GM12891 (cell line): Measurements from ENCODE around the gene PBX2.
"Not testable (repeated sequence)": the region's sequence is repeated elsewhere in the genome, so short reads cannot be mapped to it uniquely, and the experiment has no call there.

ENCODE experiments used
- DNase-seq: peaks from one replicate; pipeline ENCODE4 v3.0.0; 2011; ENCODE audit warnings: low spot score; ENCODE audit not compliant: insufficient read length
- FAIRE-seq: peaks from 2 replicates; lab custom pipeline; 2011; peaks lifted over from hg19 to GRCh38; lab: Jason Lieb, UNC
- PAX5 ChIP-seq: IDR thresholded peaks from 2 replicates; pipeline ENCODE4 v1.6.1; 2011; ENCODE audit warnings: low read length, moderate library complexity, mild to moderate bottlenecking; ENCODE audit not compliant: insufficient read depth, severe bottlenecking
- POLR2A ChIP-seq: IDR thresholded peaks from 2 replicates; pipeline ENCODE4 v1.6.1; 2011; ENCODE audit warnings: low read depth, low read length, control low read depth
- POLR2AphosphoS5 ChIP-seq: IDR thresholded peaks from 2 replicates; pipeline ENCODE4 v1.6.1; 2011; ENCODE audit warnings: low read depth, low read length, control low read depth
- POU2F2 ChIP-seq: IDR thresholded peaks from 2 replicates; pipeline ENCODE4 v1.6.1; 2011; ENCODE audit warnings: low read depth, mild to moderate bottlenecking, control low read depth, low read length, moderate library complexity
- SPI1 ChIP-seq: IDR thresholded peaks from 2 replicates; pipeline ENCODE4 v1.6.1; 2011; ENCODE audit warnings: low read depth, low read length, control low read depth
- TAF1 ChIP-seq: IDR thresholded peaks from 2 replicates; pipeline ENCODE4 v1.6.1; 2011; ENCODE audit warnings: low read depth, low read length, control low read depth

The PBX2 gene

GRCh38 chr6:32194825-32195651 lies 5.0 kb upstream of the PBX2 start:
- FAIRE-seq = peak; percentile 43
- DNase-seq = no peak
- TF ChIP-seq POLR2AphosphoS5 (no peak), PAX5 (no peak), SPI1 (no peak), TAF1 (peak; percentile 51; the same call in 1 of the 2 replicates), POU2F2 (0 out of 2 replicates have a peak, but pooled peaks have one; percentile 35), POLR2A (peak; percentile 52)

- FAIRE-seq = no peak
- TF ChIP-seq POLR2AphosphoS5 = no peak
- no peak for TF ChIP-seq PAX5
- TF ChIP-seq POU2F2 = no peak
- TF ChIP-seq SPI1 = no peak
- TF ChIP-seq TAF1 = no peak
- TF ChIP-seq POLR2A = no peak
- no peak for DNase-seq
Observed at GRCh38 chr6:32194388-32194787, 4.4 kb upstream of the PBX2 start.

- DNase-seq, FAIRE-seq: not testable (repeated sequence)
Observed at GRCh38 chr6:32193096-32193495, 3.1 kb upstream of the PBX2 start.

- DNase-seq = no peak
- TF ChIP-seq PAX5 (no peak), TAF1 (peak; percentile 33), SPI1 (peak; percentile 64)
- FAIRE-seq = peak; percentile 54
Observed at GRCh38 chr6:32192608-32193039, 2.6 kb upstream of the PBX2 start, which contains the start of gene GPSM3. GPSM3 (minus strand) TSS chr6:32192643; CDS start chr6:32192513, 130 bp downstream.

- FAIRE-seq = peak; percentile 16
- TF ChIP-seq POLR2AphosphoS5 (peak; percentile 49), SPI1 (no peak), POU2F2 (peak; percentile 31; the same call in 1 of the 2 replicates)
- DNase-seq = no peak
Observed at GRCh38 chr6:32191696-32192607, 1.9 kb upstream of the PBX2 start.

- TF ChIP-seq POLR2AphosphoS5 = no peak; the same call in 1 of the 2 replicates
- no peak for TF ChIP-seq POU2F2
- TF ChIP-seq POLR2A = no peak
- TF ChIP-seq TAF1 = no peak
- no peak for TF ChIP-seq SPI1
- no peak for TF ChIP-seq PAX5
Observed at GRCh38 chr6:32190911-32191677, 1.1 kb upstream of the PBX2 start.

GRCh38 chr6:32189742-32190053 lies 304 bp downstream of the PBX2 start:
- FAIRE-seq = no peak
- DNase-seq = no peak
- no peak for TF ChIP-seq POLR2AphosphoS5

More at GRCh38 chr6:32190911-32191677, 1.1 kb upstream of the PBX2 start:
- FAIRE-seq (no peak), DNase-seq (no peak)

- FAIRE-seq (no peak), DNase-seq (no peak)
- TF ChIP-seq TAF1 (no peak), PAX5 (no peak), POLR2A (no peak), POU2F2 (no peak), SPI1 (no peak), POLR2AphosphoS5 (no peak)
Observed at GRCh38 chr6:32189069-32189741, 797 bp downstream of the PBX2 start.

GRCh38 chr6:32188381-32189068 lies 1.5 kb downstream of the PBX2 start:
- DNase-seq = no peak
- no peak for FAIRE-seq

GRCh38 chr6:32187725-32188380 lies 2.1 kb downstream of the PBX2 start:
- FAIRE-seq = peak; percentile 58
- not testable (repeated sequence) for DNase-seq

More at GRCh38 chr6:32188381-32189068, 1.5 kb downstream of the PBX2 start:
- TF ChIP-seq POLR2A (no peak), TAF1 (no peak), PAX5 (no peak), SPI1 (no peak), POU2F2 (no peak), POLR2AphosphoS5 (no peak)
